Fibroblast of lung (primary cell): ENCODE measurements around the gene MFGE8.

Experiments used
- EZH2 ChIP-seq: IDR thresholded peaks from 2 replicates; pipeline ENCODE4 v1.5.1; 2012; ENCODE audit warnings: low read length, control low read depth, mild to moderate bottlenecking; ENCODE audit errors: missing control alignments
- TF ChIP-seq, protein P1 (sequence below), 2 donors: IDR thresholded peaks in 1 of 2; conservative IDR thresholded peaks in 1 of 2; 1 replicate in 1 of 2; 2 replicates in 1 of 2; pipeline ENCODE4 v1.5.1; 2011 to 2012; ENCODE audit warnings: low read length in 2 of 2, control low read depth in 1 of 2, inconsistent platforms in 1 of 2, low read depth in 1 of 2, mild to moderate bottlenecking in 1 of 2

DNA sequence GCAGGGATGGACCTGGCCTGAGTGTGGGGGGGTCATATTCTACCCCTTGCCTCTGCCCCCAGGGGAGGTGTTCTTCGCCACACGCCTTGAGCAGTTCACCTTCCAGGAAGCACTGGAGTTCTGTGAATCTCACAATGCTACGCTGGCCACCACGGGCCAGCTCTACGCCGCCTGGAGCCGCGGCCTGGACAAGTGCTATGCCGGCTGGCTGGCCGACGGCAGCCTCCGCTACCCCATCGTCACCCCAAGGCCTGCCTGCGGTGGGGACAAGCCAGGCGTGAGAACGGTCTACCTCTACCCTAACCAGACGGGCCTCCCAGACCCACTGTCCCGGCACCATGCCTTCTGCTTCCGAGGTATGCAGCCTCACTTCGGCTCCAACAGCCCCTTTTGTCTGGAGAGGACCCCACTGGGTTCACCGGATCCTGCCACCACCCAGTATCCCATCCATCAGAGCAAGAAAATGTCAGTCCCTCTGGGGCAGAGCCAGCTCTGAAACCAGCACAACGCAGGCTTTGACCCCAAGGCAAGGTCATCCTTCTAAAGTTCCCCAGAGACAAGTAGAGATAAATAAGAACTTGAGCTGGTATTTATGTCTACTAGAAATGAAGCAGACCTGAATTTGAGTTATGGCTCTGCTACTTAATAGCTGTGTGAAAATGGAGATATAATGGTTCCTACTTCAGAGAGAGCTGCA is 63.7 kb downstream of the MFGE8 start:
- TF ChIP-seq EZH2, result no peak
- TF ChIP-seq, protein P1, sequence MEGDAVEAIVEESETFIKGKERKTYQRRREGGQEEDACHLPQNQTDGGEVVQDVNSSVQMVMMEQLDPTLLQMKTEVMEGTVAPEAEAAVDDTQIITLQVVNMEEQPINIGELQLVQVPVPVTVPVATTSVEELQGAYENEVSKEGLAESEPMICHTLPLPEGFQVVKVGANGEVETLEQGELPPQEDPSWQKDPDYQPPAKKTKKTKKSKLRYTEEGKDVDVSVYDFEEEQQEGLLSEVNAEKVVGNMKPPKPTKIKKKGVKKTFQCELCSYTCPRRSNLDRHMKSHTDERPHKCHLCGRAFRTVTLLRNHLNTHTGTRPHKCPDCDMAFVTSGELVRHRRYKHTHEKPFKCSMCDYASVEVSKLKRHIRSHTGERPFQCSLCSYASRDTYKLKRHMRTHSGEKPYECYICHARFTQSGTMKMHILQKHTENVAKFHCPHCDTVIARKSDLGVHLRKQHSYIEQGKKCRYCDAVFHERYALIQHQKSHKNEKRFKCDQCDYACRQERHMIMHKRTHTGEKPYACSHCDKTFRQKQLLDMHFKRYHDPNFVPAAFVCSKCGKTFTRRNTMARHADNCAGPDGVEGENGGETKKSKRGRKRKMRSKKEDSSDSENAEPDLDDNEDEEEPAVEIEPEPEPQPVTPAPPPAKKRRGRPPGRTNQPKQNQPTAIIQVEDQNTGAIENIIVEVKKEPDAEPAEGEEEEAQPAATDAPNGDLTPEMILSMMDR (conservative IDR thresholded peaks at IDR 0.05 in 1 of 2, IDR thresholded peaks at IDR 0.05 in 1 of 2; ENCODE audit: low read depth in 1 of 2, low read length in 2 of 2), result no peak
